Spleen (tissue), 7 donors: Measurements from ENCODE around the gene CDC25C.

ENCODE experiments used
- POLR2A ChIP-seq, 3 donors: fragments of 450-650 bp; IDR thresholded peaks; one replicate each; pipeline ENCODE4 v1.5.1; 2017; ENCODE audit warnings: antibody characterized with exemption in 3 of 3, mild to moderate bottlenecking in 1 of 3
- POLR2AphosphoS5 ChIP-seq, 3 donors: sonication (generic); formaldehyde crosslinking; IDR thresholded peaks; one replicate each; pipeline ENCODE4 v1.5.1; 2017; ENCODE audit warnings: antibody characterized with exemption in 3 of 3
- TF ChIP-seq, protein P1 (sequence below), 11 experiments: fragments of 200-600 bp in 7 of 11; fragments of 450-650 bp in 4 of 11; sonication (generic) in 4 of 11; IDR thresholded peaks in 8 of 11; conservative IDR thresholded peaks in 3 of 11; 1 replicate in 7 of 11; 2 replicates in 4 of 11; pipeline versions ENCODE4 v1.4.0 to v1.8.0; 2016 to 2021; ENCODE audit warnings: antibody characterized with exemption in 11 of 11, inconsistent platforms in 4 of 11, mild to moderate bottlenecking in 1 of 11
- donor health status: DM: no; HTN: no; CAD: no; lungs with moderate emphysema.
- donor health status: DM: no; HTN: no; CAD: no.
- donor health status: DM: no; HTN: no; CAD: no.

DNA sequence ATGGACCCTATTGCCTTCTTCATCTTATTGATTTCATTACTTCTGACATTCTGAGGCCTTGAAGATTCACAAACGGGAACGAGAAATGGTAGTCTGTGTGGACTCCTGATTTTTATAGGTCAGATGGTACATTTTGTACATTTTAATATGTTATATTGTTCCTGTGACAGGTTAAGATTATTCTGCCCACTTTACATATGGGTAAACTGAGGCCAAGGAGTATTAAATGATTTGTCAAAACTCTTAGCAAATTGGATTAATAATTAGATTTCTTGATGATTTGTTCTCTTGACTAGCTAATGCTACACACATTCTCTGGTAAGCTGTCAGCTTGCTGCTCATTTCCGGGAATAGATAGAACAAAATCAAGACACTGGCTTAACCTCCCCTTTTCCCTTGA lies 8.4 kb upstream of the CDC25C start:
- TF ChIP-seq, protein P1, sequence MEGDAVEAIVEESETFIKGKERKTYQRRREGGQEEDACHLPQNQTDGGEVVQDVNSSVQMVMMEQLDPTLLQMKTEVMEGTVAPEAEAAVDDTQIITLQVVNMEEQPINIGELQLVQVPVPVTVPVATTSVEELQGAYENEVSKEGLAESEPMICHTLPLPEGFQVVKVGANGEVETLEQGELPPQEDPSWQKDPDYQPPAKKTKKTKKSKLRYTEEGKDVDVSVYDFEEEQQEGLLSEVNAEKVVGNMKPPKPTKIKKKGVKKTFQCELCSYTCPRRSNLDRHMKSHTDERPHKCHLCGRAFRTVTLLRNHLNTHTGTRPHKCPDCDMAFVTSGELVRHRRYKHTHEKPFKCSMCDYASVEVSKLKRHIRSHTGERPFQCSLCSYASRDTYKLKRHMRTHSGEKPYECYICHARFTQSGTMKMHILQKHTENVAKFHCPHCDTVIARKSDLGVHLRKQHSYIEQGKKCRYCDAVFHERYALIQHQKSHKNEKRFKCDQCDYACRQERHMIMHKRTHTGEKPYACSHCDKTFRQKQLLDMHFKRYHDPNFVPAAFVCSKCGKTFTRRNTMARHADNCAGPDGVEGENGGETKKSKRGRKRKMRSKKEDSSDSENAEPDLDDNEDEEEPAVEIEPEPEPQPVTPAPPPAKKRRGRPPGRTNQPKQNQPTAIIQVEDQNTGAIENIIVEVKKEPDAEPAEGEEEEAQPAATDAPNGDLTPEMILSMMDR (IDR thresholded peaks at IDR 0.05 in 8 of 11, conservative IDR thresholded peaks at IDR 0.05 in 3 of 11), result no peak
- TF ChIP-seq POLR2A (IDR thresholded peaks at IDR 0.05), result no peak
- TF ChIP-seq POLR2AphosphoS5 (IDR thresholded peaks at IDR 0.05), result no peak
